OCI-LY1 (cell line): Measurements from ENCODE around the gene RANBP9.

Experiments
- H2AFZ ChIP-seq: fragments of 200-600 bp; sonication (generic), shearing (Covaris generic); 2 replicates; pipeline ENCODE4 v1.6.0; 2014; ENCODE audit warnings: antibody characterized with exemption, mild to moderate bottlenecking, low read length
- H3F3A ChIP-seq: fragments of 200-600 bp; sonication (generic), shearing (Covaris generic); 2 replicates; pipeline ENCODE4 v1.6.0; 2014; ENCODE audit warnings: mild to moderate bottlenecking, antibody characterized with exemption, low read length, moderate library complexity; ENCODE audit not compliant: insufficient read depth
- H3K27ac ChIP-seq: fragments of 200-600 bp; sonication (generic); 2 replicates; pipeline ENCODE4 v1.5.1; 2014; ENCODE audit warnings: low read length, mixed run types, mild to moderate bottlenecking, low read depth; ENCODE audit not compliant: poor library complexity, severe bottlenecking
- H3K27me3 ChIP-seq: fragments of 200-600 bp; sonication (generic); 2 replicates; pipeline ENCODE4 v1.6.0; 2014; ENCODE audit warnings: antibody characterized with exemption, mild to moderate bottlenecking, low read length, moderate library complexity; ENCODE audit not compliant: insufficient read depth
- H3K36me3 ChIP-seq: fragments of 200-600 bp; sonication (generic); 2 replicates; pipeline ENCODE4 v1.6.1; 2014; ENCODE audit warnings: mild to moderate bottlenecking, antibody characterized with exemption, low read length, moderate library complexity, mixed read lengths; ENCODE audit not compliant: insufficient read depth
- H3K4me1 ChIP-seq: fragments of 200-600 bp; sonication (generic); 2 replicates; pipeline ENCODE4 v1.5.1; 2014; ENCODE audit warnings: mild to moderate bottlenecking, low read length, moderate library complexity; ENCODE audit not compliant: insufficient read depth, severe bottlenecking
- H3K4me2 ChIP-seq: fragments of 200-600 bp; sonication (generic), shearing (Covaris generic); 2 replicates; pipeline ENCODE4 v1.6.1; 2014; ENCODE audit warnings: low read length
- H3K4me3 ChIP-seq: fragments of 200-600 bp; sonication (generic); 2 replicates; pipeline ENCODE4 v1.5.1; 2014; ENCODE audit warnings: low read length, low read depth, mild to moderate bottlenecking, mixed read lengths; ENCODE audit not compliant: poor library complexity, severe bottlenecking
- H3K79me2 ChIP-seq: fragments of 200-600 bp; shearing (Covaris generic); 2 replicates; pipeline ENCODE4 v1.6.1; 2016; ENCODE audit warnings: mixed run types, low read length, mixed read lengths; ENCODE audit not compliant: insufficient read depth
- H3K9ac ChIP-seq: fragments of 200-600 bp; sonication (generic), shearing (Covaris generic); 2 replicates; pipeline ENCODE4 v1.6.1; 2014; ENCODE audit warnings: mild to moderate bottlenecking, low read length, mixed read lengths
- H3K9me2 ChIP-seq: fragments of 200-600 bp; sonication (generic), shearing (Covaris generic); 2 replicates; pipeline ENCODE4 v1.6.1; 2014; ENCODE audit warnings: low read depth, mild to moderate bottlenecking, low read length, mixed read lengths
- H3K9me3 ChIP-seq: fragments of 200-600 bp; shearing (Covaris generic); 2 replicates; pipeline ENCODE4 v1.6.1; 2014; ENCODE audit warnings: low read length, mixed read lengths
- H4K20me1 ChIP-seq: fragments of 200-600 bp; sonication (generic), shearing (Covaris generic); 2 replicates; pipeline ENCODE4 v1.6.0; 2016; ENCODE audit warnings: mild to moderate bottlenecking, low read length; ENCODE audit not compliant: insufficient read depth
- CTCF ChIP-seq: fragments of 200-600 bp; sonication (generic), shearing (Covaris generic); IDR thresholded peaks from 2 replicates; pipeline ENCODE4 v1.5.1; 2017; ENCODE audit warnings: mild to moderate bottlenecking, antibody characterized with exemption, low read length, moderate library complexity, mixed read lengths
- EZH2 ChIP-seq: fragments of 200-600 bp; sonication (generic), shearing (Covaris generic); IDR thresholded peaks from 2 replicates; pipeline ENCODE4 v1.8.0; 2017; ENCODE audit warnings: borderline replicate concordance, mixed run types, mild to moderate bottlenecking, antibody characterized with exemption, low read length, moderate library complexity, mixed read lengths

Gene RANBP9

GRCh38 chr6:13697857-13698256 is 13.8 kb downstream of the RANBP9 start:
- Histone ChIP-seq H3K4me1 (peaks cover 34% of the 10 kb centered on the region), H3K27ac (no peak overlapping the region), H3F3A (no peaks in the 10 kb centered on the region; the same call in 1 of the 2 replicates), H2AFZ (no peak overlapping the region), H3K4me2 (no peak overlapping the region), H3K9me2 (no peaks in the 10 kb centered on the region), H4K20me1 (no peaks in the 10 kb centered on the region), H3K79me2 (peaks cover 84% of the 10 kb centered on the region), H3K4me3 (no peak overlapping the region), H3K9me3 (no peaks in the 10 kb centered on the region), H3K9ac (no peak overlapping the region), H3K36me3 (peaks cover 31% of the 10 kb centered on the region; the same call in 1 of the 2 replicates), H3K27me3 (no peaks in the 10 kb centered on the region)
- no peak for TF ChIP-seq EZH2
- no peak for TF ChIP-seq CTCF

- Histone ChIP-seq H3F3A (no peaks in the 10 kb centered on the region; the same call in 1 of the 2 replicates), H3K9ac (no peak overlapping the region), H3K4me2 (no peak overlapping the region), H3K4me3 (no peak overlapping the region), H2AFZ (no peak overlapping the region), H3K9me3 (no peaks in the 10 kb centered on the region), H3K4me1 (peaks cover 26% of the 10 kb centered on the region), H3K36me3 (peaks cover 35% of the 10 kb centered on the region; the same call in 1 of the 2 replicates), H3K27ac (no peak overlapping the region), H4K20me1 (no peaks in the 10 kb centered on the region), H3K79me2 (peaks cover 68% of the 10 kb centered on the region), H3K27me3 (no peaks in the 10 kb centered on the region), H3K9me2 (no peaks in the 10 kb centered on the region)
- TF ChIP-seq CTCF: no peak
- no peak for TF ChIP-seq EZH2
Measured at GRCh38 chr6:13696226-13696625, 15.4 kb downstream of the RANBP9 start.

- H3K9ac ChIP-seq: no peak overlapping the region
- no peak overlapping the region for H3K4me2 ChIP-seq
- no peaks in the 10 kb centered on the region; the same call in 1 of the 2 replicates for H3F3A ChIP-seq
- H3K27ac ChIP-seq: no peak overlapping the region
- H3K36me3 ChIP-seq: peaks cover 36% of the 10 kb centered on the region; the same call in 1 of the 2 replicates
- H3K9me3 ChIP-seq: no peaks in the 10 kb centered on the region
- H3K4me3 ChIP-seq: no peak overlapping the region
- no peak for TF ChIP-seq EZH2
- no peak for TF ChIP-seq CTCF
- no peaks in the 10 kb centered on the region for H3K9me2 ChIP-seq
- peaks cover 59% of the 10 kb centered on the region for H3K79me2 ChIP-seq
- H2AFZ ChIP-seq: no peak overlapping the region
- H3K4me1 ChIP-seq: peaks cover 17% of the 10 kb centered on the region
- H3K27me3 ChIP-seq: no peaks in the 10 kb centered on the region
- H4K20me1 ChIP-seq: no peaks in the 10 kb centered on the region
Measured at GRCh38 chr6:13695252-13695651, 16.4 kb downstream of the RANBP9 start.
